Endothelial cell (in vitro differentiated cells): ENCODE measurements around the gene MYBBP1A. TPM values are rescaled to one million over a fixed set of nuclear protein-coding genes. Genes with fewer than 3 reads are reported as not detected.

Source experiments
- DNase-seq: peaks from one replicate; pipeline ENCODE4 v3.0.0; 2021; ENCODE audit warnings: low spot score
- H3K27ac Mint-ChIP-seq: one replicate; pipeline ENCODE4 v1.8.0; 2021; ENCODE audit warnings: mixed read lengths, inconsistent platforms; ENCODE audit not compliant: unreplicated experiment
- H3K27me3 Mint-ChIP-seq: one replicate; pipeline ENCODE4 v1.8.0; 2021; ENCODE audit warnings: mild to moderate bottlenecking, moderate library complexity, mixed read lengths, inconsistent platforms; ENCODE audit not compliant: unreplicated experiment
- H3K36me3 Mint-ChIP-seq: one replicate; pipeline ENCODE4 v1.8.0; 2021; ENCODE audit warnings: mild to moderate bottlenecking, low read depth, mixed read lengths, inconsistent platforms; ENCODE audit not compliant: unreplicated experiment
- H3K4me1 Mint-ChIP-seq: one replicate; pipeline ENCODE4 v1.8.0; 2021; ENCODE audit warnings: mild to moderate bottlenecking, mixed read lengths, inconsistent platforms; ENCODE audit not compliant: unreplicated experiment
- H3K4me3 Mint-ChIP-seq: one replicate; pipeline ENCODE4 v1.8.0; 2021; ENCODE audit warnings: mild to moderate bottlenecking, mixed read lengths, inconsistent platforms; ENCODE audit not compliant: unreplicated experiment
- H3K9me3 Mint-ChIP-seq: one replicate; pipeline ENCODE4 v1.8.0; 2021; ENCODE audit warnings: mixed read lengths, inconsistent platforms; ENCODE audit not compliant: unreplicated experiment
- total RNA-seq: library from RNA; stranded (reverse); fragmentation: NEBNext Ultra II Directional; extraction: Animal tissue kit (Norgen Biotek cat#: 25700); gene quantifications from one replicate; pipeline ENCODE4 v1.2.1, GENCODE V29; 2021; ENCODE audit not compliant: unreplicated experiment
- TF ChIP-seq, protein P1 (sequence below): fragments of 200-600 bp; sonication (generic); IDR thresholded peaks from one replicate; pipeline ENCODE4 v1.5.0; 2021; ENCODE audit warnings: antibody characterized with exemption; ENCODE audit not compliant: unreplicated experiment

MYBBP1A gene
- total RNA-seq, 1 donor from 2014 or later = 32.4 TPM

DNA sequence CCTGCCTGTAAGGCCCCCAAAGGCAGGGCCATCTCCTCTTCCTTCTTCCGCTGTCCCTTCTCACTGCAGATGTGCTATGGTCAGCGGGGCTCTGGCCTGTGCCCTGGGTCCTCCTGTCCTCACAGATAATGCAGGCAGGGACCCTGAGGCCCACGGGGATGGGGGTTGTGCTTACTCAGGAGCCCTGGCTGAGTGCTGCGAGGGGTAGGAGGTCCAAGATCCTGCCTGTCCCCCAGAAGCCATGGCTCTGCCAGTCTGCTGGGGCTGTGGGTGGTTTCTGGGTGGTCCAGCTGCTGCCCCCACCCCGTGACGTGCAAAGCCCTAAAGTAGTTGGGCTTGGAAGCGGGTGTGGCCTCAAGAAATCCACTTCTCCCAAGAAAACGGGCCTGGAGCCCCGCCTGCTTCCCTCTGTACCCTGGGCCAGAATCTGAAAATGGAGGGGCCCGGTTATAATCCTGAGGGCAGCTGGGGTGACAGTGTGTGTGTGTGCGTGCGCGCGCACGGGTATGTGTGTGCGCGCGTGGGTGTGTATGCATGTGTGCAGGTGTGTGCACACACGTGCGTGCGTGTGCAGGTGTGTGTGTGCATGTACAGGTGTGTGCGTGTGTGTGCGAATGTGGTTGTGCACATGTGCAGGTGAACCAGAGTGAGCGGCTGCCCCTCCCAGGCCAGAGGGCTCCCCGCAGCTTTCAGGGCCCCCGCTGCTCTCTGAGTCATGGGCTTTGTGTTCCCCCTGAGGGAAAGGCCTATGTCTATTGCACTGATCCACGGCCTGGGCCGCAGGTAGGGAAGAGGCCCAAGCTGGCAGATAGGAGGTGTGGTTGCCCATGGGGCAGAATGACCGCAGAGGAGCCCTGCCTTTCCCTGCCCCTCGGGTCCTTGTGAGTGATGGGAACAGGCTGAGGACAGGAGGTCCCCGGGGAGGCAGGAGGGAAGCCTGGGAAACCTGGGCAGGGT lies 42.8 kb downstream of the MYBBP1A start:
- H3K27me3 Mint-ChIP-seq = peaks cover 21% of the 10 kb centered on the region
- H3K36me3 Mint-ChIP-seq = peaks cover 29% of the 10 kb centered on the region
- TF ChIP-seq, protein P1, sequence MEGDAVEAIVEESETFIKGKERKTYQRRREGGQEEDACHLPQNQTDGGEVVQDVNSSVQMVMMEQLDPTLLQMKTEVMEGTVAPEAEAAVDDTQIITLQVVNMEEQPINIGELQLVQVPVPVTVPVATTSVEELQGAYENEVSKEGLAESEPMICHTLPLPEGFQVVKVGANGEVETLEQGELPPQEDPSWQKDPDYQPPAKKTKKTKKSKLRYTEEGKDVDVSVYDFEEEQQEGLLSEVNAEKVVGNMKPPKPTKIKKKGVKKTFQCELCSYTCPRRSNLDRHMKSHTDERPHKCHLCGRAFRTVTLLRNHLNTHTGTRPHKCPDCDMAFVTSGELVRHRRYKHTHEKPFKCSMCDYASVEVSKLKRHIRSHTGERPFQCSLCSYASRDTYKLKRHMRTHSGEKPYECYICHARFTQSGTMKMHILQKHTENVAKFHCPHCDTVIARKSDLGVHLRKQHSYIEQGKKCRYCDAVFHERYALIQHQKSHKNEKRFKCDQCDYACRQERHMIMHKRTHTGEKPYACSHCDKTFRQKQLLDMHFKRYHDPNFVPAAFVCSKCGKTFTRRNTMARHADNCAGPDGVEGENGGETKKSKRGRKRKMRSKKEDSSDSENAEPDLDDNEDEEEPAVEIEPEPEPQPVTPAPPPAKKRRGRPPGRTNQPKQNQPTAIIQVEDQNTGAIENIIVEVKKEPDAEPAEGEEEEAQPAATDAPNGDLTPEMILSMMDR = no peak
- no peak overlapping the region for H3K27ac Mint-ChIP-seq
- H3K4me1 Mint-ChIP-seq = peaks cover 48% of the 10 kb centered on the region
- H3K4me3 Mint-ChIP-seq = no peak overlapping the region
- DNase-seq = no peak
- no peaks in the 10 kb centered on the region for H3K9me3 Mint-ChIP-seq

DNA sequence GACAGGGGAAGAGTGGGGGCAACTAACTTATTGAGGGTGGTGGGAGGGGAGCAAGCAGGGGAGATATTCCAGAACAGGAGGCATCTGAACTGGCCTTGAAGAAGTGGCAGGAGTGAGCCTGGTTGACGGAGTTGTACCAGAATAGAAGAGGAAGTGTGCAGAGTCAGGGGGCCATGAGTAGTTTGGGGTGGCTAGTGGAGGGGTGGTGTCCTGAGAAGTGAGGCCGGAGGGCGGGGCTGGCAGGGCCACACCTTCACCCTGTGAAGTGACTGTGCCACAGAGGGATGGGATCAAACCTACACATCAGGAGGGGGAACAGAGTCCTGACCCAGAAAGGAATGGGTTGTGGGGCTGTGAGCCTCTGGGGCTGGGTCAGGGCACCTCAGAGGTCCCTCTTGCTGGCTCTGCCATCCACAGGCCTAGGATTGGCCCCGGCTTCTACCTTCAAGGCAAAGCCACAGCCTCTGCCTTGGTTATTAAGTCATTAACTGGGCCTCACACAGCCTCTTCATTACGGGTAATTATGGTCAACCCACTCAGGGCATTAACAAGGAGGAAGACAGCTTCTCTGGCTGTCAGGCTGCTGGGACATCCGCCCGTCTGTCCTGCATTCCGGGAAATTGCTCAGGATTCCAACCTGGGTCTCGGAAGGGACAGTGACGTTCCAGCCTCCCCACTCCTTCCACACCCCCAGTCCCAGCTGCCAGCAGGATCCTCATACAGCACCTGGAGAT lies 43.8 kb downstream of the MYBBP1A start:
- no peaks in the 10 kb centered on the region for H3K9me3 Mint-ChIP-seq
- no peak for DNase-seq
- TF ChIP-seq, protein P1 = no peak
- peaks cover 47% of the 10 kb centered on the region for H3K4me1 Mint-ChIP-seq
- H3K27ac Mint-ChIP-seq = no peak overlapping the region
- H3K27me3 Mint-ChIP-seq = peaks cover 21% of the 10 kb centered on the region
- peak overlapping the region; percentile 69 for H3K4me3 Mint-ChIP-seq
- H3K36me3 Mint-ChIP-seq = peaks cover 32% of the 10 kb centered on the region

DNA sequence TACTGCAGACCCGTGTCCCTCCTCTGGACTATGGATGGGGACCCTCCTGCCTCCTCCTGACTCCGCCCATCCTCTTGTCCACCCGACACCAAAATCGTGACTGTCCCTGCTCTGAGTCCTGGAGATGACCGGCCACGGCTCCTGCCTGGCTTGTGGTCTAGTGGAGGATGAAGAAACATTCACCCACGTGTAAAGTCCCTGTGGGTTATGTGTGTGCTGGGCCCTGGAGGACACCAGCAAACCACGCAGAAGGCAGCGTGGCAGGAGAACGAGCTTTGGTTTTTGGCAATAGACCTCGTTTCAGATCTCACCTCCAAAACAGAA lies 44.6 kb downstream of the MYBBP1A start:
- H3K36me3 Mint-ChIP-seq = peaks cover 32% of the 10 kb centered on the region
- no peaks in the 10 kb centered on the region for H3K9me3 Mint-ChIP-seq
- H3K27me3 Mint-ChIP-seq = peaks cover 21% of the 10 kb centered on the region
- peak overlapping the region; percentile 69 for H3K4me3 Mint-ChIP-seq
- TF ChIP-seq, protein P1 = no peak
- H3K4me1 Mint-ChIP-seq = peaks cover 50% of the 10 kb centered on the region
- peak overlapping the region; percentile 75 for H3K27ac Mint-ChIP-seq
- DNase-seq = no peak

DNA sequence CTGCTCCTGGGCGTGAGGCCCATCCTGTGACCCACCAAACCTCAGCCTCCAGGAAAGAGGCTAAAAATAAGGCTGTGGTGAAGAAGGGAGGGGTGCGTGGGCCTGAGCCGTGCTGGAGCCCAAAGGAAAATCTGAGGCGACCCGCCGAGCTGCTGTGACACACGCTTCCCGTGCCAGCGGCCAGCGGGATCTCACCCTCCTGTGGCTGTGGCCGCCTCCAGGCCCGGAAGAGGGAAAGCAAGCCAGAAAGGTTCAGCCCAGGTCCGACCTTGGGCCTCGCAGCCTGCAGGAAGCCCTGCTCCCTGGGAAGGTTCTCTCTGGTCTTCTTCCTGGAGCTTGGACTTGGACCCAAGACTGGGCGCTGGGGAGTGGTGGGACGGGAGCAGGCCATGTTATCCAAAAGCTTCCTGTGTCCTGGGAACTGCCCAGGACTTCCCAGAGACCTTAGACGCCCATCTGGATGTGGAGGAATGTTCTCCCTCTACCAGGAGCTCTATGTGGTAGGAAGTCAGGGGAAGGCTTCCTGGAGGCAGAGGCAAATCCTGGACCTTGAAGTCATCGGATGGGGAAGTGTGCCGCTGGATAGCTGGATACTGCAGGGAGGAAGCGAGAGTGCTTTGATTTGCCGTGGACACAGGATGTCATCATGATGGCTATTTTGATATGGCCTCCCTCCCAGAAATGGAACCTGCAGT lies 45.1 kb downstream of the MYBBP1A start:
- no peaks in the 10 kb centered on the region for H3K9me3 Mint-ChIP-seq
- TF ChIP-seq, protein P1 = no peak
- peaks cover 32% of the 10 kb centered on the region for H3K36me3 Mint-ChIP-seq
- no peak for DNase-seq
- H3K27ac Mint-ChIP-seq = no peak overlapping the region
- peak overlapping the region; percentile 69 for H3K4me3 Mint-ChIP-seq
- peaks cover 22% of the 10 kb centered on the region for H3K27me3 Mint-ChIP-seq
- peaks cover 55% of the 10 kb centered on the region for H3K4me1 Mint-ChIP-seq
